NCI-H2029 (cell line): ENCODE results near the gene PSKH1.
"Not testable (repeated sequence)": the region's sequence is repeated elsewhere in the genome, so short reads cannot be mapped to it uniquely, and the experiment has no call there.

ENCODE experiments used
- DNase-seq: peaks from one replicate; lab custom pipeline; 2025; lab: John Stamatoyannopoulos, UW

The PSKH1 gene

GRCh38 chr16:67963292-67963661 lies 70.2 kb downstream of the PSKH1 start:
- no peak for DNase-seq

GRCh38 chr16:67963662-67964321 lies 70.7 kb downstream of the PSKH1 start:
- DNase-seq = no peak

GRCh38 chr16:67964477-67965131 lies 71.5 kb downstream of the PSKH1 start:
- DNase-seq = no peak

GRCh38 chr16:67965668-67966548 lies 72.9 kb downstream of the PSKH1 start:
- DNase-seq = no peak

GRCh38 chr16:67966549-67967182 lies 73.6 kb downstream of the PSKH1 start:
- DNase-seq = no peak

- no peak for DNase-seq
Observed at GRCh38 chr16:67967183-67967957, 74.3 kb downstream of the PSKH1 start.

GRCh38 chr16:67967958-67968399 lies 74.9 kb downstream of the PSKH1 start:
- no peak for DNase-seq

- peak; percentile 30 for DNase-seq
Observed at GRCh38 chr16:67968400-67969253, 75.6 kb downstream of the PSKH1 start, which contains the start of gene SLC12A4. Gene SLC12A4, minus strand, starts transcription at chr16:67968637. Its CDS starts 84 bp downstream, at chr16:67968553.

GRCh38 chr16:67969254-67970039 lies 76.4 kb downstream of the PSKH1 start:
- DNase-seq = no peak

- DNase-seq = no peak
Observed at GRCh38 chr16:67971111-67971510, 78.1 kb downstream of the PSKH1 start.

GRCh38 chr16:67972285-67972684 lies 79.2 kb downstream of the PSKH1 start:
- DNase-seq = not testable (repeated sequence)

GRCh38 chr16:67975321-67976105 lies 82.5 kb downstream of the PSKH1 start:
- no peak for DNase-seq

GRCh38 chr16:67976205-67976604 lies 83.2 kb downstream of the PSKH1 start:
- no peak for DNase-seq

- no peak for DNase-seq
Observed at GRCh38 chr16:67977005-67977404, 84.0 kb downstream of the PSKH1 start.

- DNase-seq = no peak
Observed at GRCh38 chr16:67977469-67978227, 84.6 kb downstream of the PSKH1 start.
